HEK293 (cell line): ENCODE measurements around the gene BTK.

ENCODE experiments used
- ZBTB10 ChIP-seq: fragments of 450-650 bp; formaldehyde crosslinking; IDR thresholded peaks from 2 replicates; pipeline ENCODE4 v1.5.1; 2016; ENCODE audit warnings: missing biosample characterization, missing genetic modification characterization
- ZNF274 ChIP-seq, 2 experiments: fragments of 200-500 bp in 1 of 2; fragments of 450-650 bp in 1 of 2; sonication (Bioruptor generic) in 1 of 2; formaldehyde crosslinking in 1 of 2; IDR thresholded peaks; 2 replicates each; pipeline versions ENCODE4 v1.5.1 to v1.6.1; 2014 to 2016; ENCODE audit warnings: borderline replicate concordance in 1 of 2, inconsistent platforms in 1 of 2, low read length in 1 of 2, missing biosample characterization in 1 of 2, missing genetic modification characterization in 1 of 2

GRCh38 chrX:101429934-101430333 lies 43.9 kb upstream of the BTK start:
- TF ChIP-seq ZBTB10 (tag by site-specific recombination) (no peak), ZNF274 (IDR thresholded peaks at IDR 0.05; ENCODE audit: low read length) (no peak), ZNF274 (tag by site-specific recombination; IDR thresholded peaks at IDR 0.05; ENCODE audit: borderline replicate concordance) (no peak)
